ENCODE measurements around the gene CARMIL1.

CARMIL1 gene

DNA sequence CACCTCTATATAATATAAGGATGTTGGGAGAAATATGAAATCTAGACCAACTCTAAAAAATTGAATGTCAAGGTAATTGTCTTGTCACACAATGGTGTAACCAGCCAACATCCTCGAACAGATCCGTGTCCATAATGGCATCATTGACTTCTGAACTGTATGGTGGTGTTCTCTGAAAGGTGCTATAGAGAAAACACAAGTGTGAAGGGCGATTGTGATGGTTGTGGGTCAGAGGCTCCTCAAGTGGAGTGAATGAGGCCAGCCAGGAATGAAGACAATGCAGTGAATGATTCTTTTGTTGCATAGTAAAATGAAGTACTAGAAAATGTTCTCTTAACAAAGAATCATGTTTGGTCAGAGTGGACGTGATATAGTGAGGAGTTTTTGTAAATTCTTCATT lies 58.3 kb downstream of the CARMIL1 start:
- DNase-seq, result peak; percentile 27

GRCh38 chr6:25340431-25341202 lies 61.4 kb downstream of the CARMIL1 start:
- no peak for DNase-seq

- DNase-seq, result no peak
Observed at GRCh38 chr6:25341203-25341552, 62.0 kb downstream of the CARMIL1 start.

DNA sequence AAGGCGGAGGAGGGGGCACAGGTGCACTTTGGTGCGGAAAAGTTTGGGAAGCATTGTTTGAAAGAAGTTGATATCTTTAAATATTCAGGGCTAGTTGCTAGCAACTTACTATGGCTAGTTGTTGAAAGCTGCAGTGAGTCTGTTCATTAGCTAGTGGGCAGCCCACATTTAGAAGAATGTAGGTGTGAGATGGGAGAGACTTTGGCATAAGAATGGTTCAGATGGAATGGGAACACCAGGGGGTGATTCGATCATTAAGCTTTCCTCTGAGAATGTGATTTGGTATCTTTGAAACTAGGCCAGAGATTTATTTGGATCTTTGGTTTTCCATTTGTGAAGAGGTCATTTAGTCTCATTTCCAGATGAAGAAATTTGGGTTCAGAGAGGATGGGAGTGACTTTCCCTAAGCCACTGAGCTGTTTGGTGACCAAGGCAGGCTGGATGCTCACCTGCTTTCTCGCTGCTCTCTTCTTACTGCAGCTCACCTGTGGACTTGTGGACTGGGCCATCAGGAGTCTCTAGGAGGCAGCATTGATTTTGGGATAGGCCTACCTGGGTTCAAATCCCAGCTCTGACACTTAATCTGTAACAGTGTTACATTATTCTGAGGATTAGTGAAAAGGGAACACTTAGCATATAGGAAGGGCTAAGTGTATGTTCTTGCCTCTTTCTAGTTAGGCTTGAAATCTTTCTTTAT lies 62.9 kb downstream of the CARMIL1 start:
- DNase-seq, result no peak

- DNase-seq, result peak; percentile 24
Observed at GRCh38 chr6:25342802-25343201, 63.6 kb downstream of the CARMIL1 start.

DNA sequence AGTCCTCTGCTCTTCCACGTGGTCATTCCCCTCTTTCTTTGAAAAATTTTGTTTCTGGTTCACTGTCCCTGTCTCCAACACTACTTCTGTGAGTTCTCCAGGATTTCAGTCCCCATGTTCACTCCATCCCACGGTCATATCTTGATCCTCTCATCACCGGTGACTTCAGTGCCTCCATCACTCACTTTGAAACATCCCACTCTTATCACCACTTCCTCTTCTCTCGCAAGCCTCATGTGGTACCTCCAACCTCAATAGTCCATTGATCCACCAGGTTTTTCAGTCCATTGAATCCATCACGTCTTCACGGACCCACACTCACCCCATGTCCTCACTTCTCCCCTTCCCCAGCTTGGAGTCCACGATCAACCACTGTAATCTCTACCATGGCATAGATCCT lies 64.8 kb downstream of the CARMIL1 start:
- no peak for DNase-seq

GRCh38 chr6:25344827-25345226 lies 65.7 kb downstream of the CARMIL1 start:
- DNase-seq, result peak; percentile 9

- DNase-seq, result peak; percentile 93
Observed at GRCh38 chr6:25346064-25346463, 66.9 kb downstream of the CARMIL1 start.

- no peak for DNase-seq
Observed at GRCh38 chr6:25350573-25350972, 71.4 kb downstream of the CARMIL1 start.

GRCh38 chr6:25351485-25351884 lies 72.3 kb downstream of the CARMIL1 start:
- DNase-seq, result no peak

DNA sequence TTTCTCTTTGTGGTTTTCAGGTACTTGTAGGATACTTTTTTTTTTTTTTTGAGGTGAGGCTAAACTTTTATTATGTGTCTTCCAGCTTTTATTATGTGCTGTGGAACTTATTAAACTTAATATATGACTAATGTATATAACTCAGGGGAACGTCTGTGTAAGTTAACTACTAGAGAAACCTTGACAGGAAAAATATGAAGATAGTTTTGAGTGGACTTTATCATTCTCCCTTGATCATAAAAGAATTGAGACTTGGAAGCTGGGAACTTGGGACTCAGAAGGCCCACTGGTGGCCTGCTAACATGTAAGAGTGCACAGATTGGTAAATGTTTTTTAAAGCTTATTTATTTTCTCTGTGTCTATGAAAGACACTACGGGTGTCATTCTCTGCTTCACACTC lies 73.1 kb downstream of the CARMIL1 start:
- DNase-seq, result no peak

- DNase-seq, result no peak
Observed at GRCh38 chr6:25354078-25354932, 75.1 kb downstream of the CARMIL1 start.

- no peak for DNase-seq
Observed at GRCh38 chr6:25359191-25359861, 80.2 kb downstream of the CARMIL1 start.

- no peak for DNase-seq
Observed at GRCh38 chr6:25359891-25360290, 80.7 kb downstream of the CARMIL1 start.

GRCh38 chr6:25360621-25361020 lies 81.4 kb downstream of the CARMIL1 start:
- no peak for DNase-seq

GRCh38 chr6:25363427-25363826 lies 84.3 kb downstream of the CARMIL1 start:
- no peak for DNase-seq

GRCh38 chr6:25365154-25365553 lies 86.0 kb downstream of the CARMIL1 start:
- DNase-seq, result no peak

GRCh38 chr6:25366903-25367545 lies 87.8 kb downstream of the CARMIL1 start:
- DNase-seq, result no peak

- no peak for DNase-seq
Observed at GRCh38 chr6:25369036-25369432, 89.9 kb downstream of the CARMIL1 start.

- peak; percentile 81 for DNase-seq
Observed at GRCh38 chr6:25369433-25370177, 90.4 kb downstream of the CARMIL1 start.

- peak; percentile 42 for DNase-seq
Observed at GRCh38 chr6:25370178-25371036, 91.2 kb downstream of the CARMIL1 start.

All from DMS53 (cell line).